SK-N-SH (cell line): Measurements from ENCODE around the gene SYNM. TPM values are rescaled to one million over a fixed set of nuclear protein-coding genes. Genes with fewer than 3 reads are reported as not detected.

Experiments used
- CTCF ChIA-PET: fragments of 300-600, 350-600 bp; formaldehyde crosslinking; extraction: SDS; loops from one replicate; lab custom pipeline; 2021; lab: Yijun Ruan, JAX
- POLR2A ChIA-PET: fragments of 350-600 bp; sonication (Branson Sonifier 250); formaldehyde crosslinking; extraction: SDS; loops from one replicate; lab custom pipeline; 2020; ENCODE audit warnings: antibody characterized with exemption, inconsistent platforms; lab: Yijun Ruan, JAX
- DNase-seq: peaks from one replicate; pipeline ENCODE4 v3.0.0; 2012
- H2AFZ ChIP-seq: fragments of 200-600 bp; sonication (generic); 2 replicates; pipeline ENCODE4 v1.8.1; 2016; ENCODE audit warnings: antibody characterized with exemption, mild to moderate bottlenecking, low read depth
- H3F3A ChIP-seq: fragments of 200-600 bp; sonication (generic); replicated peaks from 2 replicates; pipeline ENCODE3; 2016; ENCODE audit warnings: antibody characterized with exemption, mild to moderate bottlenecking; ENCODE audit not compliant: insufficient read depth
- H3K27ac ChIP-seq, 2 experiments: fragments of 200-500 bp in 1 of 2; fragments of 200-600 bp in 1 of 2; sonication (Bioruptor generic) in 1 of 2; sonication (generic), shearing (Covaris generic) in 1 of 2; 2 replicates each; pipeline versions ENCODE4 v1.5.1 to v1.6.1; 2014 to 2016; ENCODE audit warnings: low read depth in 2 of 2, inconsistent platforms in 1 of 2, low read length in 1 of 2, mild to moderate bottlenecking in 1 of 2, mixed read lengths in 1 of 2
- H3K27me3 ChIP-seq: fragments of 200-600 bp; sonication (generic), shearing (Covaris generic); 2 replicates; pipeline ENCODE4 v1.6.1; 2016; ENCODE audit warnings: mixed run types; ENCODE audit not compliant: insufficient read depth
- H3K36me3 ChIP-seq, 2 experiments: fragments of 200-500 bp in 1 of 2; fragments of 200-600 bp in 1 of 2; sonication (Bioruptor generic) in 1 of 2; sonication (generic) in 1 of 2; replicated peaks in 1 of 2; 2 replicates each; pipeline versions ENCODE3 to v1.5.1; 2014 to 2016; ENCODE audit warnings: low read length in 1 of 2, mild to moderate bottlenecking in 1 of 2; ENCODE audit not compliant: insufficient read depth in 2 of 2, control insufficient read depth in 1 of 2
- H3K4me1 ChIP-seq, 2 experiments: fragments of 200-500 bp in 1 of 2; fragments of 200-600 bp in 1 of 2; sonication (Bioruptor generic) in 1 of 2; sonication (generic), shearing (Covaris generic) in 1 of 2; 2 replicates each; pipeline versions ENCODE4 v1.5.1 to v1.6.1; 2014 to 2016; ENCODE audit warnings: low read depth in 1 of 2, low read length in 1 of 2, mixed run types in 1 of 2; ENCODE audit not compliant: insufficient read depth in 2 of 2, control insufficient read depth in 1 of 2
- H3K4me2 ChIP-seq: fragments of 200-600 bp; sonication (generic), shearing (Covaris generic); 2 replicates; pipeline ENCODE4 v1.6.1; 2017; ENCODE audit warnings: mixed run types
- H3K4me3 ChIP-seq, 2 experiments: fragments of 200-500 bp in 1 of 2; fragments of 200-600 bp in 1 of 2; sonication (Bioruptor generic) in 1 of 2; sonication (generic), shearing (Covaris generic) in 1 of 2; 2 replicates each; pipeline versions ENCODE4 v1.5.1 to v1.8.1; 2014 to 2016; ENCODE audit warnings: low read depth in 2 of 2, inconsistent platforms in 1 of 2, low read length in 1 of 2, mild to moderate bottlenecking in 1 of 2, mixed read lengths in 1 of 2, moderate library complexity in 1 of 2
- H3K79me2 ChIP-seq: fragments of 200-600 bp; sonication (generic); 2 replicates; pipeline ENCODE4 v1.8.1; 2017; ENCODE audit warnings: mild to moderate bottlenecking; ENCODE audit not compliant: insufficient read depth
- H3K9ac ChIP-seq: fragments of 200-600 bp; sonication (generic); 2 replicates; pipeline ENCODE4 v1.6.1; 2017; ENCODE audit warnings: mixed run types
- H3K9me2 ChIP-seq: fragments of 200-600 bp; sonication (generic); 2 replicates; pipeline ENCODE4 v1.6.1; 2017; ENCODE audit warnings: mixed run types
- H3K9me3 ChIP-seq: fragments of 200-600 bp; sonication (generic); 2 replicates; pipeline ENCODE4 v1.6.1; 2017; ENCODE audit warnings: mixed run types, mild to moderate bottlenecking, moderate library complexity
- H4K20me1 ChIP-seq: fragments of 200-600 bp; sonication (generic); 2 replicates; pipeline ENCODE4 v1.6.1; 2017; ENCODE audit warnings: mild to moderate bottlenecking, mixed run types; ENCODE audit not compliant: insufficient read depth
- CHD2 ChIP-seq: fragments of 150-350 bp; IDR thresholded peaks from 2 replicates; pipeline ENCODE4 v1.6.1; 2018; ENCODE audit warnings: low read length; ENCODE audit not compliant: partially characterized antibody
- ELF1 ChIP-seq: IDR thresholded peaks from 2 replicates; pipeline ENCODE4 v1.4.0; 2012
- EZH2phosphoT487 ChIP-seq: fragments of 200-600 bp; sonication (generic); IDR thresholded peaks from 2 replicates; pipeline ENCODE4 v1.6.1; 2017; ENCODE audit warnings: low read depth, mixed run types, mild to moderate bottlenecking, antibody characterized with exemption, moderate library complexity, borderline replicate concordance
- GATA2 ChIP-seq: sonication (generic); formaldehyde crosslinking; IDR thresholded peaks from 2 replicates; pipeline ENCODE4 v1.5.0; 2020; ENCODE audit warnings: mild to moderate bottlenecking, missing genetic modification reagents
- MEF2A ChIP-seq: IDR thresholded peaks from 2 replicates; pipeline ENCODE4 v1.4.0; 2012; ENCODE audit warnings: low read depth, borderline replicate concordance
- MXI1 ChIP-seq: IDR thresholded peaks from 2 replicates; pipeline ENCODE4 v1.6.1; 2012; ENCODE audit warnings: mild to moderate bottlenecking, low read depth, low read length, improper control_type of control experiment
- POLR2AphosphoS5 ChIP-seq: IDR thresholded peaks from 2 replicates; pipeline ENCODE4 v1.6.1; 2012; ENCODE audit warnings: low read depth, low read length
- RCOR1 ChIP-seq: fragments of 150-350 bp; IDR thresholded peaks from 2 replicates; pipeline ENCODE4 v1.6.1; 2017; ENCODE audit warnings: antibody characterized with exemption, low read length
- SIN3A ChIP-seq: IDR thresholded peaks from 2 replicates; pipeline ENCODE4 v1.6.1; 2012; ENCODE audit warnings: low read depth, mild to moderate bottlenecking, low read length, moderate library complexity, borderline replicate concordance
- TEAD4 ChIP-seq: IDR thresholded peaks from 2 replicates; pipeline ENCODE4 v1.4.0; 2012; ENCODE audit warnings: mild to moderate bottlenecking, borderline replicate concordance; ENCODE audit not compliant: insufficient read depth
- USF2 ChIP-seq: fragments of 150-350 bp; IDR thresholded peaks from 2 replicates; pipeline ENCODE4 v1.6.1; 2017; ENCODE audit warnings: antibody characterized with exemption, low read length, low read depth, borderline replicate concordance
- YY1 ChIP-seq: IDR thresholded peaks from 2 replicates; pipeline ENCODE4 v1.4.0; 2012; ENCODE audit warnings: low read depth, mild to moderate bottlenecking
- WGBS: methylation state at CpG from one replicate; pipeline ENCODE4 v1.1.6; 2017; ENCODE audit warnings: low lambda C conversion rate; 5-methylcytosine and 5-hydroxymethylcytosine counted together
- polyA plus RNA-seq, 3 experiments: library from polyadenylated mRNA; depleted of rRNA; stranded (reverse); fragments of >200 nt; gene quantifications; 2 replicates each; pipeline ENCODE4 v1.2.3, GENCODE V29; 2012
- TF ChIP-seq, protein P1 (sequence below): IDR thresholded peaks from 2 replicates; pipeline ENCODE4 v1.4.0; 2012; ENCODE audit warnings: low read depth
- TF ChIP-seq, protein P2 (sequence below): fragments of 150-350 bp; IDR thresholded peaks from 2 replicates; pipeline ENCODE4 v1.6.1; 2016; ENCODE audit warnings: mild to moderate bottlenecking, low read depth, low read length

Gene SYNM
- polyA plus RNA-seq, 1 of the 3 experiments (the other 2 are of a cell fraction) = 5.0 TPM

GRCh38 chr15:99177679-99178078 lies 72.8 kb downstream of the SYNM start (continued):
- no peak for TF ChIP-seq USF2

GRCh38 chr15:99180086-99180963 lies 75.4 kb downstream of the SYNM start:
- CTCF ChIA-PET = interaction anchor here (2.0 kb wide), 1 partner anchor 104 kb away, joined by 4 read pairs; no protein-coding TSS in a partner anchor
- no peak overlapping the region for H3K4me3 ChIP-seq
- no peak for TF ChIP-seq MXI1
- no peak for TF ChIP-seq EZH2phosphoT487
- TF ChIP-seq, protein P1, sequence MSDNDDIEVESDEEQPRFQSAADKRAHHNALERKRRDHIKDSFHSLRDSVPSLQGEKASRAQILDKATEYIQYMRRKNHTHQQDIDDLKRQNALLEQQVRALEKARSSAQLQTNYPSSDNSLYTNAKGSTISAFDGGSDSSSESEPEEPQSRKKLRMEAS = no peak
- TF ChIP-seq, protein P2, sequence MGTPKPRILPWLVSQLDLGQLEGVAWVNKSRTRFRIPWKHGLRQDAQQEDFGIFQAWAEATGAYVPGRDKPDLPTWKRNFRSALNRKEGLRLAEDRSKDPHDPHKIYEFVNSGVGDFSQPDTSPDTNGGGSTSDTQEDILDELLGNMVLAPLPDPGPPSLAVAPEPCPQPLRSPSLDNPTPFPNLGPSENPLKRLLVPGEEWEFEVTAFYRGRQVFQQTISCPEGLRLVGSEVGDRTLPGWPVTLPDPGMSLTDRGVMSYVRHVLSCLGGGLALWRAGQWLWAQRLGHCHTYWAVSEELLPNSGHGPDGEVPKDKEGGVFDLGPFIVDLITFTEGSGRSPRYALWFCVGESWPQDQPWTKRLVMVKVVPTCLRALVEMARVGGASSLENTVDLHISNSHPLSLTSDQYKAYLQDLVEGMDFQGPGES = no peak
- TF ChIP-seq ELF1 = no peak
- no peak for TF ChIP-seq RCOR1
- no peak for TF ChIP-seq MEF2A
- no peak for TF ChIP-seq POLR2AphosphoS5
- TF ChIP-seq SIN3A = no peak
- no peak for TF ChIP-seq USF2
- TF ChIP-seq, all 33 proteins: peak for 0
- WGBS = 82% methylated on average over 3 of the region's 3 CpGs
- Histone ChIP-seq H3K9me3 (no peaks in the 10 kb centered on the region), H3F3A (peaks cover 6% of the 10 kb centered on the region), H4K20me1 (no peaks in the 10 kb centered on the region), H3K27me3 (no peaks in the 10 kb centered on the region), H2AFZ (no peak overlapping the region), H3K9me2 (no peaks in the 10 kb centered on the region), H3K79me2 (no peaks in the 10 kb centered on the region), H3K4me1 (peaks cover 12% of the 10 kb centered on the region in 2 experiments; a peak in 3 of 4 replicates), H3K36me3 (no peaks in the 10 kb centered on the region), H3K9ac (no peak overlapping the region), H3K27ac (no peak overlapping the region), H3K4me2 (no peak overlapping the region)
- DNase-seq = no peak
- POLR2A ChIA-PET = no interaction called here

DNA sequence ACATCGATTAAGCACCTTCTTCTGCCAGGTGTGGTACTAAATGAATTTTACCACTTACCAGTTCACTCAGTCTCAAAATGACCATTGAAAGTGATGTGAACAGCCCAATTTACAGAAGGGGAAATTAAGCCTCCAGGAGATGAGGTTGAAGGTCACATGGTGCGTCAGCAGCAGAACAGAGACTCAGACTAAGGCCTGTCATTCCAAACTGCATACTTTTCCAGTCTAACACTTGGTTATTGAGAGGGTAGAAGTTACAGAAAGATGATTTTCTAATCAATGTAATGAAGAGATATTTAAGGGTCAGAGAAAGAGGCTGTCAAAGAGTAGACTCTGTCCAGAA lies 76.1 kb downstream of the SYNM start:
- H3K27me3 ChIP-seq = no peaks in the 10 kb centered on the region
- H3K4me1 ChIP-seq = peaks cover 12% of the 10 kb centered on the region in 2 experiments; a peak in 3 of 4 replicates
- no peak overlapping the region for H3K9ac ChIP-seq
- no peak overlapping the region for H3K27ac ChIP-seq
- H3F3A ChIP-seq = peaks cover 6% of the 10 kb centered on the region
- no peaks in the 10 kb centered on the region for H3K9me3 ChIP-seq
- DNase-seq = no peak
- WGBS = 80% methylated on average over 2 of the region's 2 CpGs
- H3K4me2 ChIP-seq = no peak overlapping the region
- H3K4me3 ChIP-seq = no peak overlapping the region
- no peaks in the 10 kb centered on the region for H4K20me1 ChIP-seq
- H3K36me3 ChIP-seq = no peaks in the 10 kb centered on the region
- ChIA-PET CTCF (interaction anchor here (1.0 to 2.0 kb wide), 2 partner anchors 76 to 105 kb away, joined by 3 to 4 read pairs; partner anchors contain the start of gene SYNM), POLR2A (no interaction called here)
- H3K9me2 ChIP-seq = no peaks in the 10 kb centered on the region
- H2AFZ ChIP-seq = no peak overlapping the region
- no peaks in the 10 kb centered on the region for H3K79me2 ChIP-seq
- TF ChIP-seq YY1 (no peak), SIN3A (no peak), GATA2 (no peak), TEAD4 (no peak), CHD2 (no peak)
- TF ChIP-seq, all 33 proteins: peak for 0
